Neural crest cell (in vitro differentiated cells): Measurements from ENCODE around the gene HOXA3. TPM values are rescaled to one million over a fixed set of nuclear protein-coding genes. Genes with fewer than 3 reads are reported as not detected.
A peak's percentile ranks its signal among the peaks of the same experiment; 100 is the strongest.

Experiments
- DNase-seq: peaks from one replicate; pipeline ENCODE4 v3.0.0; 2021; ENCODE audit warnings: low read depth, mixed read lengths, low spot score
- H3K27ac Mint-ChIP-seq: one replicate; pipeline ENCODE4 v1.8.0; 2021; ENCODE audit warnings: mild to moderate bottlenecking, mixed read lengths; ENCODE audit not compliant: unreplicated experiment
- H3K27me3 Mint-ChIP-seq: 2 replicates; pipeline ENCODE4 v1.8.0; 2021; ENCODE audit warnings: low read depth, mild to moderate bottlenecking, mixed read lengths
- H3K36me3 Mint-ChIP-seq: 2 replicates; pipeline ENCODE4 v1.8.0; 2021; ENCODE audit warnings: low read depth, mild to moderate bottlenecking, mixed read lengths
- H3K4me1 Mint-ChIP-seq: 2 replicates; pipeline ENCODE4 v1.8.0; 2021; ENCODE audit warnings: mixed read lengths
- H3K4me3 Mint-ChIP-seq: one replicate; pipeline ENCODE4 v1.8.0; 2021; ENCODE audit warnings: mild to moderate bottlenecking, mixed read lengths
- H3K9me3 Mint-ChIP-seq: 2 replicates; pipeline ENCODE4 v1.8.0; 2021; ENCODE audit warnings: mixed read lengths
- total RNA-seq: library from RNA; stranded (reverse); gene quantifications from 2 replicates; pipeline ENCODE4 v1.2.1, GENCODE V29; 2021
- TF ChIP-seq, protein P1 (sequence below): fragments of 200-600 bp; sonication (generic); conservative IDR thresholded peaks from 2 replicates; pipeline ENCODE4 v1.5.0; 2021; ENCODE audit warnings: antibody characterized with exemption, mild to moderate bottlenecking

HOXA3 gene
- total RNA-seq, 1 donor from 2014 or later, result 10.6 TPM

DNA sequence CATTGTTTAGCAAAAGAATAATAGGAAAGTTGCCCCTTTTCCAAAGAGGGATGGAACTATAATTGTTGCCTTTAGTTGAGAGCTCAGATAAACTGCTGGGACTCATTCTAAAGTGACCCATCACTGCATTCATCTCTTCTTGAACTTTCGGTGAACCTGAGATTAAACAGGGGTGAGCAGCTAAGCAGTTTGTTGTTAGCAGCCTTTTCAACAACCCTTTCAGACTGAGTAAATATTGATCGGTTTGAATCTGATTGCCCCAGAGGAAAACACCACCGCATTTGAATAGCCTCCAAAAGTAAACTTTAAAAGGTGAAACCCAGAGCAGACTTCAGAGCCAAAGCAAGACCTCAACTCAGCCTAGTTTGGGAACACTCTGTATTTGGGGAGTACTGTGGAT, 61.3 kb downstream of the HOXA3 start:
- H3K27me3 Mint-ChIP-seq, result peaks cover 81% of the 10 kb centered on the region
- peaks cover 3% of the 10 kb centered on the region for H3K9me3 Mint-ChIP-seq
- no peak for DNase-seq
- TF ChIP-seq, protein P1, sequence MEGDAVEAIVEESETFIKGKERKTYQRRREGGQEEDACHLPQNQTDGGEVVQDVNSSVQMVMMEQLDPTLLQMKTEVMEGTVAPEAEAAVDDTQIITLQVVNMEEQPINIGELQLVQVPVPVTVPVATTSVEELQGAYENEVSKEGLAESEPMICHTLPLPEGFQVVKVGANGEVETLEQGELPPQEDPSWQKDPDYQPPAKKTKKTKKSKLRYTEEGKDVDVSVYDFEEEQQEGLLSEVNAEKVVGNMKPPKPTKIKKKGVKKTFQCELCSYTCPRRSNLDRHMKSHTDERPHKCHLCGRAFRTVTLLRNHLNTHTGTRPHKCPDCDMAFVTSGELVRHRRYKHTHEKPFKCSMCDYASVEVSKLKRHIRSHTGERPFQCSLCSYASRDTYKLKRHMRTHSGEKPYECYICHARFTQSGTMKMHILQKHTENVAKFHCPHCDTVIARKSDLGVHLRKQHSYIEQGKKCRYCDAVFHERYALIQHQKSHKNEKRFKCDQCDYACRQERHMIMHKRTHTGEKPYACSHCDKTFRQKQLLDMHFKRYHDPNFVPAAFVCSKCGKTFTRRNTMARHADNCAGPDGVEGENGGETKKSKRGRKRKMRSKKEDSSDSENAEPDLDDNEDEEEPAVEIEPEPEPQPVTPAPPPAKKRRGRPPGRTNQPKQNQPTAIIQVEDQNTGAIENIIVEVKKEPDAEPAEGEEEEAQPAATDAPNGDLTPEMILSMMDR, result no peak
- peak overlapping the region; percentile 21 for H3K4me3 Mint-ChIP-seq
- H3K36me3 Mint-ChIP-seq, result peaks cover 9% of the 10 kb centered on the region
- H3K4me1 Mint-ChIP-seq, result peaks cover 50% of the 10 kb centered on the region
- H3K27ac Mint-ChIP-seq, result no peak overlapping the region

DNA sequence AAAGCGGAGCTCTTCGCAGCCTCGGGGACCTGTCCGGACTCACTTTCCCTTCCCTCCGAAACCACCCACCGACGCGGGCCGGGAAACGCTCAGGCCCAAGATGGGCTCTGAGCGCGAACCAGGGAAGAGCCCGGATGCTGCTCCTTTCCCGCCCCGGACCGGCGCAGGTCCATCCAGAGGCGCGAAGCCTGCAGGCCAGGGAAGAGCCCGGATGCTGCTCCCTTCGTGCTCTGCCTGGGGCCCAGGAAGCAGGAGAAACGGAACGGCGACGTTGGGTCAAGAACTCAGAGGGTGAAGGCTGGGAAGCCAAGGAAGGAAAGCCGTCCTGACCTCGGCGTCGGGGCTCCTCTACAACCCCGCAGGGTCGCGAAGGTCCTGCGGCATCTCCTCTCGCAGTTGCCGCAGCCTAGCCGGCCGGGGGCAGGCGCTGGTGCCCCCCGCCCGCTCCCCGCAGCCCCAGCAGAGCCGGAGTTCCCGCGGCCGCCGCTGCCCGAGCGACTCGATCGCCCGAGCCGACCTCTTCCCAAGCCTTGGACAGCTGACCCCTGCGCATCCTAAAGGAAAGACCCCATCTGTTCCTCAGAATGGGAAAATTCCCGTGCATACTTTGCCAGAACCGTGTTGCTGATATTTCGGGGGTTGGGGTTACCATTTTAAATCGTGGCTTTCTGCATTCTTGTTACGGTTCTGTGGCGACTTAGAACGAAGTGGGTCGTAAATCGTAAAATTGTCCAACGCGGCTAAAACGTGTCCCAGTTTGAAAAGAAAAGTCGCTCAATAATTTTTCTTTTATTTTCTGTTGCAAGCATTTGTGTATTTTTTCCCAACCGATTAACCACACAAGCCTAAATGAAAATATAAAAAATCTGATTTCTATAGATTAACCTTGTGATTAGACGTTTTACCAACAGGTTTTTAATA, 64.1 kb downstream of the HOXA3 start:
- DNase-seq, result no peak
- H3K4me1 Mint-ChIP-seq, result peaks cover 28% of the 10 kb centered on the region
- peaks cover 2% of the 10 kb centered on the region for H3K36me3 Mint-ChIP-seq
- TF ChIP-seq, protein P1, result no peak
- no peak overlapping the region for H3K27ac Mint-ChIP-seq
- H3K27me3 Mint-ChIP-seq, result peaks cover 57% of the 10 kb centered on the region
- H3K4me3 Mint-ChIP-seq, result no peak overlapping the region
- H3K9me3 Mint-ChIP-seq, result peaks cover 3% of the 10 kb centered on the region

DNA sequence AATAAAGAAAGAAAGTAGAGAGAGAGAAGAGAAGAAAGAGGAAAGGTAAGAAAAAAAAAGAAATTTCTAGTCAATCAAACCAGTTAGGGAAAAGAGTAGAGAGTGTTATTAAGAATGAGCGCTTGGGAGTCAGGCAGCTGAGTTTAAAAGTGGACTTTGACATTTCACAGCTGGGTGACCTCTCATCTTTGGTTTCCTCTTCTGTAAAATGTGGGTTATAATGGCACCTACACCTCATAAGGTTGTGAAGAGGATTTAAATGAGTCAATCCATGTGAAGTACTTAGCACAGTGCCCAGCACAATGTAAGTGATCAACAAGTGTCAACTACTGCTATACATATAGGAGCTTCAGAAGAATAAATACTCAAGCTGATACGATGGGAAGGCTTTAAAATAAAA, 68.7 kb downstream of the HOXA3 start:
- TF ChIP-seq, protein P1, result no peak
- no peak for DNase-seq
- H3K27ac Mint-ChIP-seq, result no peak overlapping the region
- no peak overlapping the region for H3K4me3 Mint-ChIP-seq
- H3K36me3 Mint-ChIP-seq, result no peaks in the 10 kb centered on the region
- peaks cover 11% of the 10 kb centered on the region for H3K27me3 Mint-ChIP-seq
- peaks cover 3% of the 10 kb centered on the region for H3K9me3 Mint-ChIP-seq
- H3K4me1 Mint-ChIP-seq, result peaks cover 4% of the 10 kb centered on the region

DNA sequence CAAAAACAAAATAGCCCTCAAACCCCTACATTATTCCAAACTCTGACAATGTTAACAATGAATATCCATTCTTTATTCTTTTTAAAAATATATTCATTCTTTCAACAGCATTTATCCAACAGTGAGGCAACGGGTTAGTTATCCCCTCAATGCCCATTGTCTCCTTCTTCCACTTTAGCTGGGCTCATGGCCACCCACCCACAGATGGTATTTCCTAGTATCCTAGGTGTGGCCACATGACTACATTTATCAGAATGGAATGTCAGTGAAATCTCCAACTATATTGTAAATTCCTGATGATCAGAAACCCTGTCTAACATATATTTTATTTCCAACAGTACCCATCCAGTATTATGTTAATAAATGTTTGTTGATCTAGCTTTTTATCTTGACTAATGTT, 70.2 kb downstream of the HOXA3 start:
- Mint-ChIP-seq H3K4me1 (peaks cover 4% of the 10 kb centered on the region), H3K36me3 (no peaks in the 10 kb centered on the region), H3K4me3 (no peak overlapping the region), H3K9me3 (no peaks in the 10 kb centered on the region), H3K27me3 (peaks cover 6% of the 10 kb centered on the region), H3K27ac (no peak overlapping the region)
- DNase-seq, result no peak
- TF ChIP-seq, protein P1, result no peak

DNA sequence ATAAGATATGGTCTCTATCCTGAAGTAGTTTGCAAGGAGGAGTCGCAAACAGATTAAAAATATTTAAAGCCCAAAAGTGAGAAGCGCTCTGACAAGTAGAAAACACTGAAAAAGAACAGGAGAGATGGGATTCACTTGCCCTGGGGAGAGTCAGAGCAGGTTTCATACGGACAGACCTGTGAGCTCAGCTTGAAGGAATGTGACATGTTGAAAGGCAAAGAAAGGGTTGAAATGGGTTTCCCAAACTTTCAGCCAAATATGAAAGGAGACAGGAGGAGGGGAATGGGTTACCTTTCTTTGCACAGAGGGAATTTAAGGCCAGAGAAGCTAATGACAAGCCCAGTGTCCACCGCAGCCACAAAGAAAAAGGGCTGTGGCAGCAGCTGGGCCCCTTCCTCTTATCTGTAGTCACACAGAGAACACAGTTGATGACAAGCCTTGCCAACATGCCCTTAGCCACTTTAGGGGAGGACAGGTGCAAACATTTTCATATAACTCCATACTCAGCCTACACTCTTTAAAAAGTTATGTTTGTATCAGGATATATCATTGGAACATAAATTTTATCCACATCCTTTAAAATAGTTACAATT, 71.4 kb downstream of the HOXA3 start:
- H3K27ac Mint-ChIP-seq, result no peak overlapping the region
- H3K4me3 Mint-ChIP-seq, result no peak overlapping the region
- no peak for DNase-seq
- TF ChIP-seq, protein P1, result no peak
- peaks cover 4% of the 10 kb centered on the region for H3K4me1 Mint-ChIP-seq
- H3K36me3 Mint-ChIP-seq, result no peaks in the 10 kb centered on the region
- peaks cover 3% of the 10 kb centered on the region for H3K9me3 Mint-ChIP-seq
- peaks cover 2% of the 10 kb centered on the region for H3K27me3 Mint-ChIP-seq
